ENCODE data around the gene PHLDA2. TPM values are rescaled to one million over a fixed set of nuclear protein-coding genes. Genes with fewer than 3 reads are reported as not detected.

PHLDA2 gene
- polyA plus RNA-seq, 1 donor (not counting 4 experiments of a cell fraction or from before 2014, with no cell fraction given), result 24.3 TPM

DNA sequence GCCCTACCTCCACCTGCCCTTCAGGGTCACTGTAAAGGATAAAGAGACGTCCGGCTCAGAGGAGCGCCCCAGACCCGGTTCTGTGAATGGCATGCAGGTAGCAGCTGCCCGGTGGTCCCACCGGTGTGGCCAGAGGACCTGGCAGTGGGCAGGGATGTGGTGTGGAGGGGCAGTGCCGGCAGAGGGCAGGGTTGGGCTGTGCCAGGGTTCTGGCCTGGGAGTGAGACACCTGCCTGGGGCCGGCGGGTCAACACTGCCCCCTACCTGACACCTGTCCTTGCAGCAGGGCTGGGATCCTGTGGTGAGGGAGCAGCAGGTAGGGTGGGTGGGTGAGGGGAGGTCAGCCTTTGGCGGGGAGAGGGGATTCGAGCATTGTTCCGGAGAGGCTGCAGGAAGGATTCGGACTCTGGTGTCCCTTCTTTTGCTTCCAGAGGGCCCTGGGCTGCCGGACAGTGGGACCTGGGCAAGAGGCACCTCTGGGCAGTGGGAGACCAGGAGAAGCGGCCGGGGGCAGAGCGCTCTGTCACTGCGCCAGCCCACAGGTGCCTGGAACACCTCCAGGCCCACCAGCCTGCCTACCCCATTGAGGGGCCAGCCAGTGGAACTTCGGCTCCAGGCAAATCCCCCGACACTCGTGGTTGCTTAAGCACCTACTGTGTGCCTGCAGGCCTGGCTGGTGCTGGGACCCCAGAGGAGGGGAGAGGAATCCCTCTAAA is 1.6 kb upstream of the PHLDA2 start:
- peak overlapping the region; percentile 29 to 64 (median 60) for H3K4me3 ChIP-seq (ENCODE audit: control insufficient read depth in 2 of 3, extremely low read depth in 1 of 3, insufficient read depth in 2 of 3, low read depth in 1 of 3, low read length in 3 of 3)
- DNase-seq (ENCODE audit: low read depth, low spot score) (no peak), FAIRE-seq (peak; percentile 77)
- peak overlapping the region; percentile 91 for H3K4me2 ChIP-seq (ENCODE audit: control insufficient read depth, extremely low read depth, insufficient read depth, low read depth, low read length)
- peaks cover 47% of the 10 kb centered on the region for H3K4me1 ChIP-seq (ENCODE audit: control insufficient read depth, extremely low read depth, insufficient read depth, low read length)
- peak overlapping the region; percentile 88 for H3K27ac ChIP-seq (ENCODE audit: control insufficient read depth, insufficient read depth, low read length)
- peaks cover 12% of the 10 kb centered on the region for H4K20me1 ChIP-seq (ENCODE audit: control insufficient read depth, extremely low read depth, insufficient read depth, low read length)
- H3K27me3 ChIP-seq (ENCODE audit: control insufficient read depth, extremely low read depth, insufficient read depth, low read length), result no peaks in the 10 kb centered on the region
- H3K9ac ChIP-seq (ENCODE audit: control insufficient read depth, extremely low read depth, insufficient read depth, low read length), result peak overlapping the region; percentile 91
- H3K36me3 ChIP-seq (ENCODE audit: control insufficient read depth in 2 of 2, extremely low read depth in 1 of 2, insufficient read depth in 2 of 2, low read length in 2 of 2), result peaks cover 2 to 7% of the 10 kb centered on the region in 2 experiments
- dilution Hi-C loops (cut with MboI; ENCODE audit: extremely low pct_ligation_motif_present, low sequenced_read_pairs), result no loop called here
- H2AFZ ChIP-seq (ENCODE audit: control insufficient read depth, low read length), result no peak overlapping the region
- H3K9me3 ChIP-seq (ENCODE audit: control insufficient read depth, low read depth, low read length), result no peaks in the 10 kb centered on the region
- H3K79me2 ChIP-seq (ENCODE audit: control insufficient read depth, insufficient read depth, low read length), result peaks cover 26% of the 10 kb centered on the region
- no peak for TF ChIP-seq EZH2 (IDR thresholded peaks at IDR 0.05; ENCODE audit: low read length)
- TF ChIP-seq, protein P1, sequence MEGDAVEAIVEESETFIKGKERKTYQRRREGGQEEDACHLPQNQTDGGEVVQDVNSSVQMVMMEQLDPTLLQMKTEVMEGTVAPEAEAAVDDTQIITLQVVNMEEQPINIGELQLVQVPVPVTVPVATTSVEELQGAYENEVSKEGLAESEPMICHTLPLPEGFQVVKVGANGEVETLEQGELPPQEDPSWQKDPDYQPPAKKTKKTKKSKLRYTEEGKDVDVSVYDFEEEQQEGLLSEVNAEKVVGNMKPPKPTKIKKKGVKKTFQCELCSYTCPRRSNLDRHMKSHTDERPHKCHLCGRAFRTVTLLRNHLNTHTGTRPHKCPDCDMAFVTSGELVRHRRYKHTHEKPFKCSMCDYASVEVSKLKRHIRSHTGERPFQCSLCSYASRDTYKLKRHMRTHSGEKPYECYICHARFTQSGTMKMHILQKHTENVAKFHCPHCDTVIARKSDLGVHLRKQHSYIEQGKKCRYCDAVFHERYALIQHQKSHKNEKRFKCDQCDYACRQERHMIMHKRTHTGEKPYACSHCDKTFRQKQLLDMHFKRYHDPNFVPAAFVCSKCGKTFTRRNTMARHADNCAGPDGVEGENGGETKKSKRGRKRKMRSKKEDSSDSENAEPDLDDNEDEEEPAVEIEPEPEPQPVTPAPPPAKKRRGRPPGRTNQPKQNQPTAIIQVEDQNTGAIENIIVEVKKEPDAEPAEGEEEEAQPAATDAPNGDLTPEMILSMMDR (optimal IDR thresholded peaks at IDR 0.05 in 1 of 3, IDR thresholded peaks at IDR 0.05 in 1 of 3, conservative IDR thresholded peaks at IDR 0.05 in 1 of 3; ENCODE audit: extremely low read depth in 1 of 3, insufficient read depth in 2 of 3, low read length in 3 of 3), result peak in 2 of 3 experiments; percentile 54 to 92
- peaks cover 3% of the 10 kb centered on the region for H3K9me1 ChIP-seq (ENCODE audit: control insufficient read depth, extremely low read depth, insufficient read depth, low read length)

DNA sequence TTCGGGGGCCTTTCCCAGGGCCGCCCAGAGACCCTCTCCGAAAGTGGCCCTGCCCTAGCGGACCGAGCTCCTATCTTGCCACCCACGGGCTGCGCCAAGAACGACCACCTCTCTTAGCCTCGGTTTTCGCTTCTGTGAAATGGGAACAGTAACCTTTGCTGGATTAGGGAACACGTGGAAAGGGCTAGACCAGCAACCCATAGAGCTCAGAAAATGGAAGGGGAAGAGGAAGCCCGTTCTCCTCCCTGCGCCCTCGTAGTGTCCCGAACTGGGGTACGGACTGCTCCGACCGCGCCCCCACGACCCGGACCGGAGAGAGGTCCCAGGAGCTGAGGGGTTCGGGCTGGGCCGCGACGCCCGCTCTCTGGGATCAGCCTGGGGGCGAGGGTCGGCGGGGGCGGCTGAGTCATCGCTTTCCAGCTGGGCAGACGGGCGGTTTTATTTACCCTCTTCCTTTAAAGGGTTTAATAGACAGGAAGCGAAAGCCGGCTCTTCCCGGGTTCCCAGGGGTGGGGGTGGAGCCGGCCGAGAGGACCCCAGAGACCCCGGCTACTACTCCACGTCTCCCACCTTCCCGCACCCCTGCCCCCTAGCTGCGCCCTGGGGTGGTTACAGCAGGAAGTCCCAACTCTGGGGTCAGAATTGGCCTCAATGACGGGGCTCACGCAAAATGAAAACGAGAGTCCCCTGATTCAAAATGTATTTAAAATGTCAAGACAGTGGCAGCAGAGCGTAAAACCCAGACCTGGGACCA is 907 bp upstream of the PHLDA2 start:
- Histone ChIP-seq H3K9ac (ENCODE audit: control insufficient read depth, extremely low read depth, insufficient read depth, low read length) (peak overlapping the region; percentile 91), H4K20me1 (ENCODE audit: control insufficient read depth, extremely low read depth, insufficient read depth, low read length) (peaks cover 12% of the 10 kb centered on the region), H3K4me1 (ENCODE audit: control insufficient read depth, extremely low read depth, insufficient read depth, low read length) (peaks cover 47% of the 10 kb centered on the region), H3K9me1 (ENCODE audit: control insufficient read depth, extremely low read depth, insufficient read depth, low read length) (peaks cover 3% of the 10 kb centered on the region), H3K27me3 (ENCODE audit: control insufficient read depth, extremely low read depth, insufficient read depth, low read length) (no peaks in the 10 kb centered on the region), H3K79me2 (ENCODE audit: control insufficient read depth, insufficient read depth, low read length) (peaks cover 26% of the 10 kb centered on the region), H3K36me3 (ENCODE audit: control insufficient read depth in 2 of 2, extremely low read depth in 1 of 2, insufficient read depth in 2 of 2, low read length in 2 of 2) (peaks cover 2 to 7% of the 10 kb centered on the region in 2 experiments), H3K4me2 (ENCODE audit: control insufficient read depth, extremely low read depth, insufficient read depth, low read depth, low read length) (peak overlapping the region; percentile 91), H3K9me3 (ENCODE audit: control insufficient read depth, low read depth, low read length) (no peaks in the 10 kb centered on the region), H2AFZ (ENCODE audit: control insufficient read depth, low read length) (peak overlapping the region; percentile 68), H3K27ac (ENCODE audit: control insufficient read depth, insufficient read depth, low read length) (peak overlapping the region; percentile 88), H3K4me3 (ENCODE audit: control insufficient read depth in 2 of 3, extremely low read depth in 1 of 3, insufficient read depth in 2 of 3, low read depth in 1 of 3, low read length in 3 of 3) (peak overlapping the region; percentile 29 to 64 (median 60))
- dilution Hi-C loops (cut with MboI; ENCODE audit: extremely low pct_ligation_motif_present, low sequenced_read_pairs), result no loop called here
- no peak for TF ChIP-seq EZH2 (IDR thresholded peaks at IDR 0.05; ENCODE audit: low read length)
- TF ChIP-seq, protein P1 (optimal IDR thresholded peaks at IDR 0.05 in 1 of 3, IDR thresholded peaks at IDR 0.05 in 1 of 3, conservative IDR thresholded peaks at IDR 0.05 in 1 of 3; ENCODE audit: extremely low read depth in 1 of 3, insufficient read depth in 2 of 3, low read length in 3 of 3), result no peak
- FAIRE-seq, result peak; percentile 13
- no peak for DNase-seq (ENCODE audit: low read depth, low spot score)

All from keratinocyte (primary cell).